Activated CD4-positive, CD25-positive, alpha-beta regulatory T cell treated with anti-CD3 and anti-CD28 coated beads, Interleukin-2, amount 50 U/mL, for 16 hours (primary cell): ENCODE measurements around the gene OPCML.

Experiments used
- DNase-seq: peaks from one replicate; pipeline ENCODE4 v3.0.0-alpha.2; 2020; ENCODE audit warnings: low read depth, low spot score

OPCML gene

GRCh38 chr11:133175103-133175502 lies 357.2 kb downstream of the OPCML start:
- no peak for DNase-seq

GRCh38 chr11:133173810-133174412 lies 358.4 kb downstream of the OPCML start:
- no peak for DNase-seq

GRCh38 chr11:133172349-133172748 lies 360.0 kb downstream of the OPCML start:
- no peak for DNase-seq

GRCh38 chr11:133171374-133171773 lies 360.9 kb downstream of the OPCML start:
- no peak for DNase-seq

GRCh38 chr11:133168016-133168415 lies 364.3 kb downstream of the OPCML start:
- no peak for DNase-seq

- no peak for DNase-seq
These were observed 365.6 kb downstream of the OPCML start for GRCh38 chr11:133166662-133167061.

- DNase-seq: no peak
These were observed 367.3 kb downstream of the OPCML start for GRCh38 chr11:133164986-133165385.

- DNase-seq: no peak
These were observed 368.6 kb downstream of the OPCML start for GRCh38 chr11:133163463-133164419.

GRCh38 chr11:133162227-133162626 lies 370.1 kb downstream of the OPCML start:
- no peak for DNase-seq

GRCh38 chr11:133160754-133161153 lies 371.5 kb downstream of the OPCML start:
- no peak for DNase-seq

- no peak for DNase-seq
These were observed 375.1 kb downstream of the OPCML start for GRCh38 chr11:133156986-133157745.

- no peak for DNase-seq
These were observed 377.5 kb downstream of the OPCML start for GRCh38 chr11:133154781-133155180.

GRCh38 chr11:133154076-133154475 lies 378.2 kb downstream of the OPCML start:
- no peak for DNase-seq

- DNase-seq: no peak
These were observed 379.3 kb downstream of the OPCML start for GRCh38 chr11:133153031-133153430.

- no peak for DNase-seq
These were observed 382.6 kb downstream of the OPCML start for GRCh38 chr11:133149698-133150097.

- DNase-seq: no peak
These were observed 384.7 kb downstream of the OPCML start for GRCh38 chr11:133147625-133148024.

- no peak for DNase-seq
These were observed 385.5 kb downstream of the OPCML start for GRCh38 chr11:133146697-133147306.

- no peak for DNase-seq
These were observed 394.4 kb downstream of the OPCML start for GRCh38 chr11:133137939-133138338.

GRCh38 chr11:133137270-133137669 lies 395.0 kb downstream of the OPCML start:
- DNase-seq: no peak

GRCh38 chr11:133136376-133136775 lies 395.9 kb downstream of the OPCML start:
- DNase-seq: no peak

- no peak for DNase-seq
These were observed 397.8 kb downstream of the OPCML start for GRCh38 chr11:133134314-133135173.
